ENCODE measurements around the gene CLSTN1. TPM values are rescaled to one million over a fixed set of nuclear protein-coding genes. Genes with fewer than 3 reads are reported as not detected.
A peak's percentile ranks its signal among the peaks of the same experiment; 100 is the strongest.

CLSTN1 gene
- polyA plus RNA-seq, 1 of the 3 experiments (the other 2 are of a cell fraction) = 59.6 TPM

DNA sequence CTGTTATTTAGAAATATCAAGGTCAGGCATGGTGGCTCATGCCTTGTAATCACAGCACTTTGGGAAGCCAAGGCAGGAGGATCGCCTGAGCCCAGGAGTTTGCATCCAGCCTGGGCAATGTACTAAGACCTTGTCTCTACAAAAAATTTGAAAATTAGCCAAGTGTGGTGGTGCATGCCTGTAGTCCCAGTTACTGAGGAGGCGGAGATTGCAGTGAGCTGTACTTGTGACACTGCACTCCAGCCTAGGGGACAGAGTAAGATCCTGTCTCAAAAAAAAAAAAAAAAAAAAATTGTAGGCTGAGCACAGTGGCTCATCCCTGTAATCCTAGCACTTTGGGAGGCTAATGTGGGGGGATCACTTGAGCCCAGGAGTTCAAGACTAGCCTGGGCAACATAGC, 127.0 kb downstream of the CLSTN1 start:
- Histone ChIP-seq H3K9me3 (no peaks in the 10 kb centered on the region), H3K9ac (no peak overlapping the region), H3F3A (replicated peaks; ENCODE audit: insufficient read depth) (peaks cover 7% of the 10 kb centered on the region), H3K4me2 (no peak overlapping the region), H3K4me3 (ENCODE audit: low read depth in 2 of 2, low read length in 1 of 2) (no peak overlapping the region), H4K20me1 (ENCODE audit: insufficient read depth) (no peaks in the 10 kb centered on the region), H3K79me2 (ENCODE audit: insufficient read depth) (no peaks in the 10 kb centered on the region), H2AFZ (ENCODE audit: low read depth) (no peak overlapping the region), H3K36me3 (replicated peaks in 1 of 2; ENCODE audit: control insufficient read depth in 1 of 2, insufficient read depth in 2 of 2, low read length in 1 of 2) (no peaks in the 10 kb centered on the region), H3K9me2 (no peaks in the 10 kb centered on the region), H3K27ac (ENCODE audit: low read depth in 2 of 2, low read length in 1 of 2) (no peak overlapping the region), H3K4me1 (ENCODE audit: control insufficient read depth in 1 of 2, insufficient read depth in 2 of 2, low read depth in 1 of 2, low read length in 1 of 2) (no peaks in the 10 kb centered on the region; a peak in 1 of 4 replicates), H3K27me3 (ENCODE audit: insufficient read depth) (no peaks in the 10 kb centered on the region)
- 96% methylated on average over 2 of the region's 2 CpGs for WGBS (ENCODE audit: low lambda C conversion rate)
- TF ChIP-seq TAF1 (IDR thresholded peaks at IDR 0.05; ENCODE audit: borderline replicate concordance, low read depth, low read length) = no peak
- no peak for TF ChIP-seq RXRA (IDR thresholded peaks at IDR 0.05; ENCODE audit: borderline replicate concordance, low read depth)
- TF ChIP-seq GATA2 (CRISPR knock-in tag; IDR thresholded peaks at IDR 0.05) = no peak
- no peak for TF ChIP-seq USF2 (IDR thresholded peaks at IDR 0.05; ENCODE audit: borderline replicate concordance, low read depth, low read length)
- TF ChIP-seq, protein P1, sequence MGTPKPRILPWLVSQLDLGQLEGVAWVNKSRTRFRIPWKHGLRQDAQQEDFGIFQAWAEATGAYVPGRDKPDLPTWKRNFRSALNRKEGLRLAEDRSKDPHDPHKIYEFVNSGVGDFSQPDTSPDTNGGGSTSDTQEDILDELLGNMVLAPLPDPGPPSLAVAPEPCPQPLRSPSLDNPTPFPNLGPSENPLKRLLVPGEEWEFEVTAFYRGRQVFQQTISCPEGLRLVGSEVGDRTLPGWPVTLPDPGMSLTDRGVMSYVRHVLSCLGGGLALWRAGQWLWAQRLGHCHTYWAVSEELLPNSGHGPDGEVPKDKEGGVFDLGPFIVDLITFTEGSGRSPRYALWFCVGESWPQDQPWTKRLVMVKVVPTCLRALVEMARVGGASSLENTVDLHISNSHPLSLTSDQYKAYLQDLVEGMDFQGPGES (IDR thresholded peaks at IDR 0.05; ENCODE audit: low read depth, low read length) = no peak
- no peak for TF ChIP-seq TEAD4 (IDR thresholded peaks at IDR 0.05; ENCODE audit: borderline replicate concordance, insufficient read depth)
- TF ChIP-seq GABPA (IDR thresholded peaks at IDR 0.05; ENCODE audit: low read depth) = no peak
- TF ChIP-seq RCOR1 (IDR thresholded peaks at IDR 0.05; ENCODE audit: low read length) = no peak
- no peak for TF ChIP-seq RFX5 (IDR thresholded peaks at IDR 0.05; ENCODE audit: low read length)
- TF ChIP-seq, protein P2, sequence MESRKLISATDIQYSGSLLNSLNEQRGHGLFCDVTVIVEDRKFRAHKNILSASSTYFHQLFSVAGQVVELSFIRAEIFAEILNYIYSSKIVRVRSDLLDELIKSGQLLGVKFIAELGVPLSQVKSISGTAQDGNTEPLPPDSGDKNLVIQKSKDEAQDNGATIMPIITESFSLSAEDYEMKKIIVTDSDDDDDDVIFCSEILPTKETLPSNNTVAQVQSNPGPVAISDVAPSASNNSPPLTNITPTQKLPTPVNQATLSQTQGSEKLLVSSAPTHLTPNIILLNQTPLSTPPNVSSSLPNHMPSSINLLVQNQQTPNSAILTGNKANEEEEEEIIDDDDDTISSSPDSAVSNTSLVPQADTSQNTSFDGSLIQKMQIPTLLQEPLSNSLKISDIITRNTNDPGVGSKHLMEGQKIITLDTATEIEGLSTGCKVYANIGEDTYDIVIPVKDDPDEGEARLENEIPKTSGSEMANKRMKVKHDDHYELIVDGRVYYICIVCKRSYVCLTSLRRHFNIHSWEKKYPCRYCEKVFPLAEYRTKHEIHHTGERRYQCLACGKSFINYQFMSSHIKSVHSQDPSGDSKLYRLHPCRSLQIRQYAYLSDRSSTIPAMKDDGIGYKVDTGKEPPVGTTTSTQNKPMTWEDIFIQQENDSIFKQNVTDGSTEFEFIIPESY (IDR thresholded peaks at IDR 0.05; ENCODE audit: borderline replicate concordance, low read depth) = no peak
- TF ChIP-seq CHD2 (IDR thresholded peaks at IDR 0.05; ENCODE audit: low read length, partially characterized antibody) = no peak
- no peak for TF ChIP-seq SMC3 (IDR thresholded peaks at IDR 0.05; ENCODE audit: low read depth, low read length)
- POLR2A ChIA-PET = interaction anchor here (0.6 kb wide), 1 partner anchor 1098 kb away, joined by 3 read pairs; no protein-coding TSS in a partner anchor
- DNase-seq = no peak
- CTCF ChIA-PET = interaction anchor here (0.6 kb wide), 1 partner anchor 30 kb away, joined by 3 read pairs; no protein-coding TSS in a partner anchor

- Histone ChIP-seq H3K9me3 (no peaks in the 10 kb centered on the region), H3K79me2 (ENCODE audit: insufficient read depth) (peaks cover 3% of the 10 kb centered on the region; the same call in 1 of the 2 replicates), H3K27ac (ENCODE audit: low read depth in 2 of 2, low read length in 1 of 2) (no peak overlapping the region), H3K27me3 (ENCODE audit: insufficient read depth) (no peaks in the 10 kb centered on the region), H4K20me1 (ENCODE audit: insufficient read depth) (no peaks in the 10 kb centered on the region), H3F3A (replicated peaks; ENCODE audit: insufficient read depth) (peaks cover 16% of the 10 kb centered on the region), H2AFZ (ENCODE audit: low read depth) (no peak overlapping the region), H3K4me1 (ENCODE audit: control insufficient read depth in 1 of 2, insufficient read depth in 2 of 2, low read depth in 1 of 2, low read length in 1 of 2) (peaks cover 0 to 18% of the 10 kb centered on the region in 2 experiments; a peak in 2 of 4 replicates), H3K4me3 (ENCODE audit: low read depth in 2 of 2, low read length in 1 of 2) (no peak overlapping the region), H3K9me2 (no peaks in the 10 kb centered on the region), H3K36me3 (replicated peaks in 1 of 2; ENCODE audit: control insufficient read depth in 1 of 2, insufficient read depth in 2 of 2, low read length in 1 of 2) (no peaks in the 10 kb centered on the region), H3K9ac (no peak overlapping the region), H3K4me2 (0 out of 2 replicates have a peak overlapping the region, but pooled peaks have one; percentile 11)
- no peak for DNase-seq
- TF ChIP-seq RXRA (IDR thresholded peaks at IDR 0.05; ENCODE audit: borderline replicate concordance, low read depth) (no peak), POLR2AphosphoS5 (IDR thresholded peaks at IDR 0.05; ENCODE audit: low read depth, low read length) (no peak), CTCF (IDR thresholded peaks at IDR 0.05) (peak; percentile 22), SMC3 (IDR thresholded peaks at IDR 0.05; ENCODE audit: low read depth, low read length) (no peak), FOSL2 (IDR thresholded peaks at IDR 0.05; ENCODE audit: borderline replicate concordance, low read depth) (no peak)
- ChIA-PET CTCF (interaction anchor here (1.0 to 2.4 kb wide), 4 partner anchors 9 to 33 kb away, joined by 3 to 10 read pairs (median 6); no protein-coding TSS in a partner anchor), POLR2A (no interaction called here)
- 83% methylated on average over 5 of the region's 5 CpGs for WGBS (ENCODE audit: low lambda C conversion rate)
Measured at GRCh38 chr1:9691691-9692090, 132.1 kb downstream of the CLSTN1 start.

Measured in SK-N-SH (cell line).